ENCODE results near the gene ST3GAL3.

DNA sequence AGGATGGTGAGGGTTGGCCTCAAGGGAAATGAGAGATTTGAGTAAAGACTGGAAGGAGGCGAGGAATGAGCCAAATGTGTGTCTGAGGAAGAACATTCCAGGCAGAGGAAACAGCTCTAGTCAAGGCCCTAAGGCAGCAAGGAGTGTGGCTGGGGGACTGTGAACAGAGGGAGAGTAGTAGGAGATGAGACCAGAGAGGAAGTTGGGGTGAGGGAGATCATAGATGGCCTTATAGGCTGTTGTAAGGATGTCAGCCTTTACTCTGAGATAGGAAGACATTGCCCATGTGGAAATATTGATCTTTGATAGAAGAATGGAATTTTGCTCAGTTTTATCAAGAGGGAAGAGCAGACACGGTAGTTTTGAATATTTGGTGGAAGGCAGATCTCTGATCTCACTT lies 171.1 kb downstream of the ST3GAL3 start:
- no peak for TF ChIP-seq YY1 (IDR thresholded peaks at IDR 0.05; ENCODE audit: insufficient read depth, insufficient read length)
- TF ChIP-seq ZNF274 (IDR thresholded peaks at IDR 0.05; ENCODE audit: low read depth, low read length): no peak

Data from NT2/D1 (cell line).